K562 (cell line): Measurements from ENCODE around the gene SERPINE2. TPM values are rescaled to one million over a fixed set of nuclear protein-coding genes. Genes with fewer than 3 reads are reported as not detected.

ENCODE experiments used
- BACH1 ChIP-seq: fragments of 200-800 bp; sonication (Bioruptor generic); IDR thresholded peaks from 2 replicates; pipeline ENCODE4 v1.6.1; 2016; ENCODE audit warnings: missing genetic modification characterization, missing compliant biosample characterization
- BHLHE40 ChIP-seq: IDR thresholded peaks from 2 replicates; pipeline ENCODE4 v1.6.1; 2011; ENCODE audit warnings: low read length, improper control_type of control experiment
- DDX20 ChIP-seq: fragments of 450-650 bp; IDR thresholded peaks from 2 replicates; pipeline ENCODE4 v1.6.1; 2016; ENCODE audit warnings: missing genetic modification characterization, low read depth, mild to moderate bottlenecking, missing compliant biosample characterization, moderate library complexity
- DPF2 ChIP-seq: fragments of 450-650 bp; IDR thresholded peaks from 2 replicates; pipeline ENCODE4 v1.6.1; 2016
- HIVEP1 ChIP-seq: fragments of 250-450 bp; sonication (Bioruptor Pico); IDR thresholded peaks from 2 replicates; pipeline ENCODE4 v1.4.0; 2020; ENCODE audit warnings: mild to moderate bottlenecking
- ILF3 ChIP-seq: fragments of 450-650 bp; IDR thresholded peaks from 2 replicates; pipeline ENCODE4 v1.6.1; 2018; ENCODE audit warnings: antibody characterized with exemption, mild to moderate bottlenecking, moderate library complexity, borderline replicate concordance
- RAD51 ChIP-seq: fragments of 450-650 bp; IDR thresholded peaks from 2 replicates; pipeline ENCODE4 v1.7.1; 2016; ENCODE audit warnings: low read depth, mild to moderate bottlenecking, borderline replicate concordance
- RBM14 ChIP-seq: fragments of 200-400 bp; formaldehyde crosslinking; IDR thresholded peaks from 2 replicates; pipeline ENCODE4 v1.6.1; 2018; ENCODE audit warnings: low read depth, mild to moderate bottlenecking, low read length, moderate library complexity, borderline replicate concordance; ENCODE audit not compliant: insufficient read depth
- STAG1 ChIP-seq: sonication (generic); formaldehyde crosslinking; IDR thresholded peaks from 2 replicates; pipeline ENCODE4 v1.5.0; 2020; ENCODE audit warnings: missing genetic modification reagents, borderline replicate concordance
- TSC22D4 ChIP-seq: fragments of 450-650 bp; IDR thresholded peaks from 2 replicates; pipeline ENCODE4 v1.6.1; 2016; ENCODE audit warnings: missing genetic modification characterization, missing biosample characterization, control low read depth
- ZNF324 ChIP-seq: fragments of 250-450 bp; sonication (Bioruptor Pico); IDR thresholded peaks from 2 replicates; pipeline ENCODE4 v1.4.0; 2020; ENCODE audit warnings: mild to moderate bottlenecking
- polyA plus RNA-seq, 8 experiments: library from polyadenylated mRNA; depleted of rRNA in 4 of 8; stranded (reverse) in 5 of 8; unstranded in 3 of 8; fragments of >200 nt; fragmentation: Nextera tagmentation in 2 of 8; fragmentation: Illumina TruSeq in 1 of 8; extraction: Ambion mirVana in 2 of 8; extraction: Trizol in 1 of 8; gene quantifications; 2 replicates each; pipeline versions ENCODE4 v1.2.1 to v1.2.3, GENCODE V29; 2011 to 2014; ENCODE audit warnings: inconsistent platforms in 1 of 8, missing spikeins in 1 of 8
- total RNA-seq, 7 experiments: library from RNA; depleted of rRNA in 6 of 7; stranded (reverse); fragments of >200 nt in 6 of 7; fragmentation: Illumina TruSeq in 2 of 7; extraction: Trizol in 2 of 7; gene quantifications; 2 replicates each; pipeline versions ENCODE4 v1.2.1 to v1.2.3, GENCODE V29; 2011 to 2021; ENCODE audit warnings: low replicate concordance in 1 of 7
- TF ChIP-seq, protein P1 (sequence below): sonication (generic); formaldehyde crosslinking; IDR thresholded peaks from 2 replicates; pipeline ENCODE4 v1.8.0; 2023; ENCODE audit warnings: mild to moderate bottlenecking, missing genetic modification reagents
- TF ChIP-seq, protein P2 (sequence below): fragments of 200-800 bp; sonication (Bioruptor generic); IDR thresholded peaks from 2 replicates; pipeline ENCODE4 v1.6.1; 2017; ENCODE audit warnings: missing genetic modification characterization, missing compliant biosample characterization
- TF ChIP-seq, protein P3 (sequence below), 2 experiments: fragments of 450-650 bp; formaldehyde crosslinking in 1 of 2; IDR thresholded peaks; 2 replicates each; pipeline versions ENCODE4 v1.4.0 to v1.6.1; 2014 to 2020; ENCODE audit warnings: mild to moderate bottlenecking in 2 of 2, borderline replicate concordance in 1 of 2, low read depth in 1 of 2

Gene SERPINE2
- total and polyA plus RNA-seq, 9 of the 15 experiments (the other 6 are each of a cell fraction or from before 2014, with no cell fraction given), result 0.03 to 0.16 (median 0.13) TPM; not detected in 6

DNA sequence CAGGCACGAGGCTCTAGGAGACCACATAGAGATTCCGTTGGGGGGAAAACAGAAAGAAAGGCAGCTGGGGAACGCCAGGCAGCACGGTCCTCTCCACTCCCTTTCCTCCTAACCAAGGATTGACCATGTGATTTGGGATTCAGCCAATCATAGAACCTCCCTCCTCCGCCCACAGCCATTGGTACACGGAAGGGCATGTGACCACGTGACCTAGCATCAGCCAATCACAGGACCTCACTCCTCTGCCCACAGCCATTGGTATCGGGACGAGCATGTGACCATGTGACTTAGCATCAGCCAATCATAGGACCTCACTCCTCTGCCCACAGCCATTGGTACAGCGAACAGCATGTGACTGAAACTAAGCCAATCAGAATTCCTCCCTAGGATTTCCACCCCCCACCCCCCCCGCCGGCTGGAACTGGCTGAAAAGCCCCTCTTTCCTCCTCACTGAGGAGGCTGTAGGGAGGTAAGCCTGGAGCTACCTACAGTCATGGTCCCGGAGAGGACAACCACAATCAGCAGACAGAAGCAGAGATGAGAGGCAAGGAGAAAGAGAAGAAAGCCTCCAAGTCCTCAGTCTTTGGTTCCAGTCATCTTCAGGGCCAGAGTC is 7.6 kb downstream of the SERPINE2 start (continued):
- TF ChIP-seq, protein P1, sequence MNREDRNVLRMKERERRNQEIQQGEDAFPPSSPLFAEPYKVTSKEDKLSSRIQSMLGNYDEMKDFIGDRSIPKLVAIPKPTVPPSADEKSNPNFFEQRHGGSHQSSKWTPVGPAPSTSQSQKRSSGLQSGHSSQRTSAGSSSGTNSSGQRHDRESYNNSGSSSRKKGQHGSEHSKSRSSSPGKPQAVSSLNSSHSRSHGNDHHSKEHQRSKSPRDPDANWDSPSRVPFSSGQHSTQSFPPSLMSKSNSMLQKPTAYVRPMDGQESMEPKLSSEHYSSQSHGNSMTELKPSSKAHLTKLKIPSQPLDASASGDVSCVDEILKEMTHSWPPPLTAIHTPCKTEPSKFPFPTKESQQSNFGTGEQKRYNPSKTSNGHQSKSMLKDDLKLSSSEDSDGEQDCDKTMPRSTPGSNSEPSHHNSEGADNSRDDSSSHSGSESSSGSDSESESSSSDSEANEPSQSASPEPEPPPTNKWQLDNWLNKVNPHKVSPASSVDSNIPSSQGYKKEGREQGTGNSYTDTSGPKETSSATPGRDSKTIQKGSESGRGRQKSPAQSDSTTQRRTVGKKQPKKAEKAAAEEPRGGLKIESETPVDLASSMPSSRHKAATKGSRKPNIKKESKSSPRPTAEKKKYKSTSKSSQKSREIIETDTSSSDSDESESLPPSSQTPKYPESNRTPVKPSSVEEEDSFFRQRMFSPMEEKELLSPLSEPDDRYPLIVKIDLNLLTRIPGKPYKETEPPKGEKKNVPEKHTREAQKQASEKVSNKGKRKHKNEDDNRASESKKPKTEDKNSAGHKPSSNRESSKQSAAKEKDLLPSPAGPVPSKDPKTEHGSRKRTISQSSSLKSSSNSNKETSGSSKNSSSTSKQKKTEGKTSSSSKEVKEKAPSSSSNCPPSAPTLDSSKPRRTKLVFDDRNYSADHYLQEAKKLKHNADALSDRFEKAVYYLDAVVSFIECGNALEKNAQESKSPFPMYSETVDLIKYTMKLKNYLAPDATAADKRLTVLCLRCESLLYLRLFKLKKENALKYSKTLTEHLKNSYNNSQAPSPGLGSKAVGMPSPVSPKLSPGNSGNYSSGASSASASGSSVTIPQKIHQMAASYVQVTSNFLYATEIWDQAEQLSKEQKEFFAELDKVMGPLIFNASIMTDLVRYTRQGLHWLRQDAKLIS (CRISPR knock-in tag), result no peak
- TF ChIP-seq HIVEP1 (CRISPR knock-in tag) (no peak), ZNF324 (CRISPR knock-in tag) (no peak), DPF2 (no peak), BACH1 (tag) (no peak), DDX20 (tag) (no peak), TSC22D4 (tag) (no peak), ILF3 (no peak), RBM14 (no peak), BHLHE40 (no peak), RAD51 (peak; percentile 97), STAG1 (no peak)
- TF ChIP-seq, protein P2, sequence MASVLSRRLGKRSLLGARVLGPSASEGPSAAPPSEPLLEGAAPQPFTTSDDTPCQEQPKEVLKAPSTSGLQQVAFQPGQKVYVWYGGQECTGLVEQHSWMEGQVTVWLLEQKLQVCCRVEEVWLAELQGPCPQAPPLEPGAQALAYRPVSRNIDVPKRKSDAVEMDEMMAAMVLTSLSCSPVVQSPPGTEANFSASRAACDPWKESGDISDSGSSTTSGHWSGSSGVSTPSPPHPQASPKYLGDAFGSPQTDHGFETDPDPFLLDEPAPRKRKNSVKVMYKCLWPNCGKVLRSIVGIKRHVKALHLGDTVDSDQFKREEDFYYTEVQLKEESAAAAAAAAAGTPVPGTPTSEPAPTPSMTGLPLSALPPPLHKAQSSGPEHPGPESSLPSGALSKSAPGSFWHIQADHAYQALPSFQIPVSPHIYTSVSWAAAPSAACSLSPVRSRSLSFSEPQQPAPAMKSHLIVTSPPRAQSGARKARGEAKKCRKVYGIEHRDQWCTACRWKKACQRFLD, result no peak
- TF ChIP-seq, protein P3, sequence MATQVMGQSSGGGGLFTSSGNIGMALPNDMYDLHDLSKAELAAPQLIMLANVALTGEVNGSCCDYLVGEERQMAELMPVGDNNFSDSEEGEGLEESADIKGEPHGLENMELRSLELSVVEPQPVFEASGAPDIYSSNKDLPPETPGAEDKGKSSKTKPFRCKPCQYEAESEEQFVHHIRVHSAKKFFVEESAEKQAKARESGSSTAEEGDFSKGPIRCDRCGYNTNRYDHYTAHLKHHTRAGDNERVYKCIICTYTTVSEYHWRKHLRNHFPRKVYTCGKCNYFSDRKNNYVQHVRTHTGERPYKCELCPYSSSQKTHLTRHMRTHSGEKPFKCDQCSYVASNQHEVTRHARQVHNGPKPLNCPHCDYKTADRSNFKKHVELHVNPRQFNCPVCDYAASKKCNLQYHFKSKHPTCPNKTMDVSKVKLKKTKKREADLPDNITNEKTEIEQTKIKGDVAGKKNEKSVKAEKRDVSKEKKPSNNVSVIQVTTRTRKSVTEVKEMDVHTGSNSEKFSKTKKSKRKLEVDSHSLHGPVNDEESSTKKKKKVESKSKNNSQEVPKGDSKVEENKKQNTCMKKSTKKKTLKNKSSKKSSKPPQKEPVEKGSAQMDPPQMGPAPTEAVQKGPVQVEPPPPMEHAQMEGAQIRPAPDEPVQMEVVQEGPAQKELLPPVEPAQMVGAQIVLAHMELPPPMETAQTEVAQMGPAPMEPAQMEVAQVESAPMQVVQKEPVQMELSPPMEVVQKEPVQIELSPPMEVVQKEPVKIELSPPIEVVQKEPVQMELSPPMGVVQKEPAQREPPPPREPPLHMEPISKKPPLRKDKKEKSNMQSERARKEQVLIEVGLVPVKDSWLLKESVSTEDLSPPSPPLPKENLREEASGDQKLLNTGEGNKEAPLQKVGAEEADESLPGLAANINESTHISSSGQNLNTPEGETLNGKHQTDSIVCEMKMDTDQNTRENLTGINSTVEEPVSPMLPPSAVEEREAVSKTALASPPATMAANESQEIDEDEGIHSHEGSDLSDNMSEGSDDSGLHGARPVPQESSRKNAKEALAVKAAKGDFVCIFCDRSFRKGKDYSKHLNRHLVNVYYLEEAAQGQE (IDR thresholded peaks at IDR 0.05; ENCODE audit: borderline replicate concordance), result peak; percentile 48
- TF ChIP-seq, protein P3 (CRISPR knock-in tag; IDR thresholded peaks at IDR 0.05; ENCODE audit: low read depth), result no peak
